ENCODE data around the gene GALK1.
"Not testable (repeated sequence)": the region's sequence is repeated elsewhere in the genome, so short reads cannot be mapped to it uniquely, and the experiment has no call there.

The GALK1 gene

GRCh38 chr17:75811174-75811573, 46.2 kb upstream of the GALK1 start:
- H3K36me3 ChIP-seq (replicated peaks), result peaks cover 11% of the 10 kb centered on the region

GRCh38 chr17:75810756-75811155, 45.8 kb upstream of the GALK1 start:
- H3K27me3 ChIP-seq (replicated peaks); in situ Hi-C loops (cut with HindIII; ENCODE audit: low pct_ligation_motif_present, low sequenced_read_pairs); DNase-seq; H3K4me3 ChIP-seq (ENCODE audit: low read depth, low read length); H3K27ac ChIP-seq: not testable (repeated sequence)
- H3K36me3 ChIP-seq (replicated peaks), result peaks cover 11% of the 10 kb centered on the region

More at GRCh38 chr17:75811174-75811573, 46.2 kb upstream of the GALK1 start:
- TF ChIP-seq CTCF (IDR thresholded peaks at IDR 0.05; ENCODE audit: low read depth, low read length, missing control alignments), result no peak
- Histone ChIP-seq H3K27me3 (replicated peaks) (no peaks in the 10 kb centered on the region), H3K4me3 (ENCODE audit: low read depth, low read length) (no peak overlapping the region), H3K27ac (no peak overlapping the region)
- in situ Hi-C loops (cut with HindIII; ENCODE audit: low pct_ligation_motif_present, low sequenced_read_pairs), result no loop called here
- no peak for DNase-seq

GRCh38 chr17:75810216-75810615, 45.2 kb upstream of the GALK1 start:
- peaks cover 11% of the 10 kb centered on the region for H3K36me3 ChIP-seq (replicated peaks)
- no peak for TF ChIP-seq CTCF (IDR thresholded peaks at IDR 0.05; ENCODE audit: low read depth, low read length, missing control alignments)
- in situ Hi-C loops (cut with HindIII; ENCODE audit: low pct_ligation_motif_present, low sequenced_read_pairs), result no loop called here
- H3K27me3 ChIP-seq (replicated peaks), result no peaks in the 10 kb centered on the region
- DNase-seq, result no peak
- no peak overlapping the region for H3K4me3 ChIP-seq (ENCODE audit: low read depth, low read length)
- H3K27ac ChIP-seq, result no peak overlapping the region

GRCh38 chr17:75809631-75810111, 44.7 kb upstream of the GALK1 start:
- Histone ChIP-seq H3K36me3 (replicated peaks) (peaks cover 11% of the 10 kb centered on the region), H3K27ac (peak overlapping the region; percentile 19)
- in situ Hi-C loops (cut with HindIII; ENCODE audit: low pct_ligation_motif_present, low sequenced_read_pairs), result no loop called here

GRCh38 chr17:75808905-75809621, 44.1 kb upstream of the GALK1 start:
- DNase-seq, result peak; percentile 87
- no peak for TF ChIP-seq CTCF (IDR thresholded peaks at IDR 0.05; ENCODE audit: low read depth, low read length, missing control alignments)
- in situ Hi-C loops (cut with HindIII; ENCODE audit: low pct_ligation_motif_present, low sequenced_read_pairs), result no loop called here
- Histone ChIP-seq H3K36me3 (replicated peaks) (peaks cover 11% of the 10 kb centered on the region), H3K27ac (peak overlapping the region; percentile 27), H3K27me3 (replicated peaks) (no peaks in the 10 kb centered on the region), H3K4me3 (ENCODE audit: low read depth, low read length) (no peak overlapping the region)

More at GRCh38 chr17:75809631-75810111, 44.7 kb upstream of the GALK1 start:
- no peak overlapping the region for H3K4me3 ChIP-seq (ENCODE audit: low read depth, low read length)
- TF ChIP-seq CTCF (IDR thresholded peaks at IDR 0.05; ENCODE audit: low read depth, low read length, missing control alignments), result no peak
- DNase-seq, result no peak
- no peaks in the 10 kb centered on the region for H3K27me3 ChIP-seq (replicated peaks)

GRCh38 chr17:75808549-75808904, 43.5 kb upstream of the GALK1 start:
- Histone ChIP-seq H3K27ac (peak overlapping the region; percentile 27), H3K4me3 (ENCODE audit: low read depth, low read length) (no peak overlapping the region)

More at GRCh38 chr17:75808549-75808904, 43.5 kb upstream of the GALK1 start:
- TF ChIP-seq CTCF (IDR thresholded peaks at IDR 0.05; ENCODE audit: low read depth, low read length, missing control alignments), result no peak
- no peak for DNase-seq
- Histone ChIP-seq H3K27me3 (replicated peaks) (no peaks in the 10 kb centered on the region), H3K36me3 (replicated peaks) (peaks cover 11% of the 10 kb centered on the region)
- in situ Hi-C loops (cut with HindIII; ENCODE audit: low pct_ligation_motif_present, low sequenced_read_pairs), result no loop called here
